GM21529 (cell line): Measurements from ENCODE around the gene KIF5C.
A peak's percentile ranks its signal among the peaks of the same experiment; 100 is the strongest.

Experiments
- ATAC-seq: cut with Tn5 transposase; IDR thresholded peaks from one replicate; pipeline ENCODE4 v1.9.1; 2021; ENCODE audit not compliant: unreplicated experiment

The KIF5C gene

DNA sequence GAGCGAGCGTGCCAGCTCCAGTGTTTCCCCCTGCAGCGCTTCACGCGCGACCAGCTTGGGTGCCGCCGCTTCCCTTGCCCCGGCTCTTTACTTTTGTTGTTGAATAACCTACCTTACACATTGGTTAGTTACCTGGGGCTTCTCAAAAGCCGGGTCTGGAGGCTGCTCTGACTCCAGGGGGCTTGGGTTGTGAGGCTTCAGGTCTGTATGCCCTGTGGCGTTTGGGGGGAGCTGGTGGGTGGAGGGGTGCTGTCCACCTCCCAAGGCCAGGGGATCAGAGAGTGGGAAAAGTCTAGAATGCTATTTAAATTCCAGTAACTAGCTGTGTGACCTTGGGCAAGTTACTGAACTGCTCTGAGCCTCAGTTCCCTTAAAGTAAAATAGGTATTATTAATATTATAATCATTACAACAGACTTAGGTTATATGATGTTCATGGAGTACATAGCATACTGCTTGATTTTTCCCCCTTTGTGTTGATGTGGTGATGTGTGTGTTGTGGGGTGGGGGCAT is 164.2 kb downstream of the KIF5C start:
- ATAC-seq: no peak

- peak; percentile 46 for ATAC-seq
These were observed 165.4 kb downstream of the KIF5C start for GRCh38 chr2:149040451-149040850.

DNA sequence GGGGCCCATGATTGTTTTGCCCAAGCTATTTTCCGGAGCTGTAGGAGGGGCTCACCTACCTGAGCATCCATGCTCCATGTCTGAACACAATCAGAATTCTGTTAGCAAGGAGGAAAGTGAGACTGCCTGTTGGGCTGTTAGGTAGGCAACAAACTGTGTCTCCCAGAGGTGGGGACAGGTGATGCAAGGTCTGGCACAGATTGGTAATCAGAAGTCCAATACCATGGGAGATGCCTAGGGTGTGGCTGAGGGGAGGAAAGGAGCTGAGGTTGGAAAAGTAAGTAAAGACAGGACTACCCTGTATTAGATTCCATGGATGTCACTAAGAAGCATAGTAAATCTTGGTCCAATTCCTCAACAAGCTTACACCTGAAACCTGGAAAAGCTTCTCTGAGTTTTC is 166.5 kb downstream of the KIF5C start:
- ATAC-seq: no peak

GRCh38 chr2:149042881-149043280 is 167.9 kb downstream of the KIF5C start:
- ATAC-seq: no peak

DNA sequence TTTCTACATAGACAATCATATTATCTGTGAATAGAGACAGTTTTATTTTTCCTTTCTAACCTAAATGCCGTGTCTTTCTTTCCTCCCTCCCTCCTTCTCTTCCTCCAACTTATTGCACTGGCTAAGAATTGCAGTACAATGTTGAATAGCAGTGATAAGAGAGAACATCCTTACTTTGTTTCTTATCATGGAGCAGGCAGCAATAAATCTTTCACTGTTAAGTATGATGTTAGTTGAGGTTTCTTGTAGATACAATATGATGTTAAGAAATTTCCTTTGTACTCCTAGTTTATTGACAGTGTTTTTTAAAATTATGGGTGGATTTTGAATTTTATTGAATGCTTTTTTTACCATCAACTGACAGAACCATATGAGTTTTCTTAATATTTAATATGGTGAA is 169.5 kb downstream of the KIF5C start:
- no peak for ATAC-seq

DNA sequence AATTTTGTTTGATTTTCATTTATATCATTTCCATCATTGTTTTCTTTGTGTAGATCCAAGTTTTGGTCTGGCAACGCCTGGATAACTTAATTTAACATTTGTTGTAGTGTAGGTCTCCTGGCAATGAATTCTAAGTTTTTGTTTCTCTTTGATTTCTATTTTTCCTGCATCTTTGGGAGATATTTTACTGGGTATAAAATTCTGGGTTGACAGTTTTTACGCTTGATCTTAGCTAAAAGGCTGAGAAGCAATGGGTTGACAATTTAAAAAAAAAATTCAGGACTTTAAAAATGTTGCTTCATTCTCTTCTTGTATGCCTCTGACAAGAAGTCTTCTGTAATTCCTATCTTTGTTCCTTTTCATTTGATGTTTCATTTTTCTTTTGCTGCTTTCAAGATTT is 172.1 kb downstream of the KIF5C start:
- ATAC-seq: no peak

DNA sequence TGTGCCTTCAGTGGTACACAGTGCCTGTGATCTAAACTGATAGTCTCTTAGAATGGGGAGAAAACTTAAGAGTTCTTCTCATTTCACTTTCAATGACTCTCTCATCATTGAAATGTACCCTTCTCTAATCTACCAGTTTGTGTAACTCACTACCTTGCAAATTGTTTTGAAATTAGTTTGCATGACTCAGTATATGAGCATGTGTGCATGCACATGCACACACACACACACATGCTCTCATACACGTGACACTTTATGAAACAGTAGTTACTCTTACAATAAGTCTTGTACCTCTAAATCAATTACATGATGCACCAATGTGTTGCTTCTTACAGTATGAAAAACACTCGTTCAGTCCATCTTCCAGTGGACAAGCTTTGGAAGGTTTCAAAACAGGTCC is 174.1 kb downstream of the KIF5C start:
- no peak for ATAC-seq

- ATAC-seq: peak; percentile 98
These were observed 175.2 kb downstream of the KIF5C start for GRCh38 chr2:149050188-149050587.

GRCh38 chr2:149055751-149056150 is 180.7 kb downstream of the KIF5C start:
- ATAC-seq: no peak

- ATAC-seq: no peak
These were observed 181.7 kb downstream of the KIF5C start for GRCh38 chr2:149056541-149057255.

DNA sequence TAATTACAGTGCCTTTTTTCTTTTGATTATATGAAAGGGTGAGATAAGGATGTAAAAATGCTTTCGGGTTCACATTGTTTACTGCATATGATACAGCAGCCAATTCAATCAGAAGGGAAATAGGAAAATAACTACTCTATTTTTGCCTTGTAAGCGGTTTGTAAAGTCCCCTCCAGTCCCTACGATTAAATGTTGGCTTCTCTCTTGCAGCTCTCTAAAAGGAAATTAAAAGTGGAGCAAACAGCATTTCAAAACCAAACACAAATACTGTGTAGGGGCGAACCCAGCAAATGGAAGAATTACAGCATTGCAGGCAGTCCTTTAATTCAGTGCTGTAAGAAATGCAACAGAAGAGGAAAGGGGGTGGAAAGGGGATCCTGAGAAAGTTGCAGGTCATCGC is 182.4 kb downstream of the KIF5C start:
- ATAC-seq: no peak

GRCh38 chr2:149058936-149059335 is 183.9 kb downstream of the KIF5C start:
- no peak for ATAC-seq

DNA sequence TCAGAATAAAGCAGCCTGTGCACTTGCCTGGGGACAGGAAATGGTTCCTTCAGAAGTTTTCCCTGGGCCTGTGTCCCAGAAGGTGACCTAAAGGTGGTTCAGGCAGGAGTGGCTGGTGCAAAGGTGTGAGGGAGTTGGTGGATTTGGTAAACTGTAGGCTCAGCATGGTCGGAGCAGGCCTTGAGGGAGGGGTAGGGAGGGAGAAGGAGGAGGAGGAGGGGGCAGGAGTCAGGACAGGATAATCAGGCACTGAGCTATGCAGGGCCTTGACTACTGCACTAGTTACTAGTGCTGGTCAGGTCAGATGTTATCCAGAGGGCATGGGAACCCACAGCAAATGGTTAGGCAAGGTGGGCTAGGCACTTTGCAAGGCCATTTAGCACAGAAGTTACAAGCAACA is 184.8 kb downstream of the KIF5C start:
- ATAC-seq: no peak

DNA sequence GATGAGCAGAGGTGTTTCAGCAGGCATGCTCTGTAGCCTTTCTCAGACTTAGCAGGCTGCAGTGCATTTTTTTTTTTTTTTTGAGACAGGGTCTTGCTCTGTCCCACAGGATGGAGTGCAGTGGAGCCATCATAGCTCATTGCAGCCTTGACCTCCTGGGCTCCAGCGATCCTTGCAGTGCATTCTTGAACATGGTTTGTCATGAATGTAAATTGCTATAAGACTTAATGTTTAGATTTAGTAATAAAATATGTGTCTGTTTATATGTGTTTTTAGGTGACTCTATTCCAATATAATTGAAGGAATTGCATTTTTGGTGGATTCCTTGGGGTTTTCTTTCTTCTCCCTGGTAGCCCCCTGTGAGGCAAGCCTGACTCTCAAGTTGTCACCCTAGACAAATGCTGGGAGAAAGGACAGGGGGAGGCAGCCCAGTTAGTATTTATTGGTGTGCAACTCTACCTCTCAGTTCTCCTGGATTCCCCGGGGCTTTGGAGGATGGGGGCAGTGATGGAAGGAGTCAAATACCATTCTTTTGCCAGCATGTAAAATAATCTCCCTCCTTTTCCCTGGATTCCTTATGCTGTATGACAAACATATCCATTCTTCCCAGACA is 186.2 kb downstream of the KIF5C start:
- no peak for ATAC-seq

GRCh38 chr2:149062531-149062930 is 187.5 kb downstream of the KIF5C start:
- no peak for ATAC-seq

GRCh38 chr2:149063177-149063576 is 188.2 kb downstream of the KIF5C start:
- ATAC-seq: no peak

GRCh38 chr2:149064365-149064841 is 189.4 kb downstream of the KIF5C start:
- ATAC-seq: no peak

DNA sequence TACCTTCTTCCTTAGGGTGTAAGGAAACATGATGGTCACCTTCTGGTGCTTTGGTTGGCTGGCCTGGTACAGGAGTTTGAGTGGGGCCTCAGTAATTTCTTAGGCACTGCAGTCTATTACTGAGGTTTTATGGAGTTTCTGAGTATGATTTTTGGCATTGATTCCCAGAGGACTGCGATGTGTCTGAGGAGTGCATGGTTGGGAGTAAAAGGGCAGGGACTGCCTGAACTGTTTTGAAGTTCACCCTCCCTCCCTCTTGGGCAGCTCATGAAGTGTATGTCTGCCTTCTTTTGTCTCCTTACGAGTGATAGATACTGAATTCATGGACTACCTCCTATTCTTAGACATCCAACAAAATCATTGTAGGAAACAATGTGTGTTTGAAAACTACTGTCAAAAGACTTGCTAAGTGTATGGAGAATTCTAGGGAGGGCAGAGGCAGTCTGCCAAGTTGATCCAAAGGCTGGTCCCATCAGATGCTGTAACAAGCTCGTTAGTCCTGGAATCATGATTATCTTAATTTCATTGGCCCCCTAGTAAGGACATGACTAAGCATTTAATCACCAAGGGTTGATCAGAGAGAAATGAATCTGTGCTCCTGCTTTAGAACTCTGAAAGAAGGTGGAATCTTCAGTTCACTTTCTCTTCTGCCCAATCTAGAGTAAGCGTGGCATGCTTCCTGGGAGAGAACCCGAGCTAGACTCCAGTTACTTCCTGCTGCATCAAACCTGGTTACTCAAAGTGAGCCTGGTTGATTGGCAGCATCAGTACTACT is 190.0 kb downstream of the KIF5C start:
- ATAC-seq: no peak

- ATAC-seq: no peak
These were observed 193.4 kb downstream of the KIF5C start for GRCh38 chr2:149068225-149068995.

GRCh38 chr2:149068996-149069888 is 194.2 kb downstream of the KIF5C start:
- no peak for ATAC-seq
